Suppressor macrophage treated with lipopolysaccharide for 1 hour (primary cell): ENCODE data around the gene WNT4.
A peak's percentile ranks its signal among the peaks of the same experiment; 100 is the strongest.

Experiments
- DNase-seq, 3 donors: peaks; one replicate each; pipeline ENCODE4 v3.0.0-alpha.2; 2020 to 2022

The WNT4 gene

DNA sequence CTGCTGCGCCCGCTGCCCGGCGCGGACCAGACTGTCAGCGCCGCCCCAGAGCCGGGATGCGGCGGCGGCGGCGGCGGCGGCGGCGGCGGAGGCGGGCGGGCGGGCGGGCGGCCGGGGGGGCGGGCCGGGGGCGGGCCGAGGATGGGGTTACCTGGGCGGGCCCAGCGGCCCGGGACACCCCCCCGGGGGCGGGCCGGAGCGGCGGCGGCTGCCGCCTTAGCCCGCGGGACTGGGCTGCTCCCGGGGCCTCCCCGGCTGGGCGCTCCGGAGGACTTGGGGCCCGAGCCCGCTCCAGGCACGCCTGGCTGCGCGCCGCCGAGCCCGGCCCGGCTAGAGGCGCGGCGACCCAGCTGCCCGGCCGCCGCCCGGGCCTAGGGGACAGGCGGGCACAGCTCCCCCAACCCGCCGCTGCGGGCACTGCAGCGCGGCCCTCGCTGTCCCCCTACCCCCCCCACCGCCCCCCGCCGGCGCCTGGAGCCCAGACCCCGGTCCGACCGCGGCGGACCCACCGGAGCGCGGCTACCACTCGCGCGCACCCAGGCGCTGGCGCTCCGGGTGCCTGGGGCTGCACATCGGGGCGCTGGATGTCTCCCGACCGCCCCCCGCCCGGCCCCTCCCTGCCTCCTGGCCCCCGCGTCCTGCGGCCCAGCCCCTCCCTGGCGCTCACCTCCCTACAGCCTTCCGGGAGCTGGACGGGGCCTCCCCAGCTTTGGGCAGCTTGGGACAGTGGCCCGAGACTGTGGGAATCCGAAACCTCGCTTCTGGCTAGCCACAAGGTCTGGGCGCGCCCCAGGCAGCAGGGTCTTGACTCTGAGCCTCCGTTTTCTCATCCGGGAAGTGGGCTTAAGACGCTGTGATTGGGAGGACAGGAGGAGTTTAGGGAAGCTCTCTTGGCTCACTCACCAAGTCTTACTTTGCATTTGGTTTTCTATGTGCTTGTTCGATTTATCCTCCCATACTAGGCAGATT is at the start of gene WNT4:
Gene WNT4, minus strand, starts transcription at position 33 of the 969 bp plus-strand sequence. CDS start 175 bp downstream, outside the sequence.
- DNase-seq = peak; percentile 28 to 70 (median 41)

- DNase-seq = no peak
Observed at GRCh38 chr1:22190731-22191130, 47.8 kb upstream of the WNT4 start.

GRCh38 chr1:22190251-22190650 is 47.4 kb upstream of the WNT4 start:
- DNase-seq = no peak

- no peak for DNase-seq
Observed at GRCh38 chr1:22189619-22190018, 46.7 kb upstream of the WNT4 start.

- no peak for DNase-seq
Observed at GRCh38 chr1:22188914-22189313, 46.0 kb upstream of the WNT4 start.

DNA sequence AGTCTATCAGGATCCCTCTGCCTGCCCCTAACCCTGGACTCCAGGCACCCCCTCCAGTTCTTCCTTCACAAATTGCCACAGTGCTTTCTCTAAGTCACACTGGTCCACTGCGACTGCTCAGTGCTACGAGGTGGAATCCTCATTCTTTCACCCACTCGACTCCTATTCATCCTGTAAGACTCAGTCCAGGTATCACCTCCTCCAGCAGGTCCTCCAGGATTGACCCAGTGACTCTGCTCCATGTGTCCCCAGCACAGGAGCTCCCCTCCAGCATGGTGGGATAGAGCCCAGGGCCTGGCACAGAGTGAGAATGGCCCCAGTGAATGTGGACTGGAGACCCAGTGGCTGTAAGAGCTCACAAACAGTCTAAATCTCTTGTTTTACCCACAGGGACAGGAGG is 45.5 kb upstream of the WNT4 start:
- DNase-seq = no peak

DNA sequence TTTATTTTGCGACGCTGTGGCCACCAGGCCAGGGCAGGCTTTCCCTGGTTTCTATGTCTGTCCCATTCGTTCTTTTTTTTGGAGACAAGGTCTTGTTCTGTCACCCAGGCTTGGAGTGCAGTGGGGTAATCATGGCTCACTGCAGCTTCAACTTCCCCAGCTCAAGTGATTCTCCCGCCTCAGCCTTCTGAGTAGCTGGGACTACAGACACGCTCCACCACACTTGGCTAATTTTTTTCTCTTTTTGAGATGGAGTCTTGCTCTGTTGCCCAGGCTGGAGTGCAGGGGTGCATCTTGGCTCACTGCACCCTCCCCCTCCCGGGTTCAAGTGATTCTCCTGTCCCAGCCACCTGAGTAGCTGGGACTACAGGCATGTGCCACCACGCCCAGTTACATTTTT is 43.4 kb upstream of the WNT4 start:
- no peak for DNase-seq

DNA sequence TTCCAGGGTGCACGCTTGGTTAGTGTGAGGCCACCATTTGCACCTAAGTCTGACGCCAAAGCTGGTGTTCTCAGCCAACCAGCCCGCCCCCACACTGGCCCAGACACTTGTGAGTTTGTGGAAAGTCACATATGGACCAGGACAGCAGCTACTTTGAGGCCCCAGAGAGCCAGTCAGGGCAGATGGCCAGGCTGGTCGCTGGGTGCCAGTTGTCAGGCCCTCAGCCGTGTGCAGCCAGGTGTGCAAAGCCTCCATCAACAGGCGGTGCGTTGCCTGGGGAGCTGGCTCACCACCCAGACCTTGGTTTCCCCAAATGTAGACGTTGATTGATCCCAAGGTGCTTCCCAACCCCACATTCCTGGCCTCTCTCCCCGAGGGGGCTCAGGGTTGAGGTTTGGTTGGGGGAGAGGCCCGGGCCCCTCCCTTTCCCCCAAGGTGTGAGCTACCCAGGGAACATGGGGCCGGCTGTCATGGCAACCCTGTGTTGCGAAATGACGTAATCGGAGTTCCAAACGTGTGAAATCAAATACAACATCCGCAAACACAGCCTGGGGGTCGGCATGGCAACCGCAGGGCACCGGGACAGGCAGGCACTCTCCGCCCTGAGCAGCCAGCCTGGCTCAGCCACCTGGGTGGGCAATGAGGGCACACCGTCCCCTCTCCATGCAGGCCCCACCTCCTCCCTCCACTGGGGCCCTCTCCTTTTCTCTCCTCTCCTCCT is 42.2 kb upstream of the WNT4 start:
- no peak for DNase-seq

DNA sequence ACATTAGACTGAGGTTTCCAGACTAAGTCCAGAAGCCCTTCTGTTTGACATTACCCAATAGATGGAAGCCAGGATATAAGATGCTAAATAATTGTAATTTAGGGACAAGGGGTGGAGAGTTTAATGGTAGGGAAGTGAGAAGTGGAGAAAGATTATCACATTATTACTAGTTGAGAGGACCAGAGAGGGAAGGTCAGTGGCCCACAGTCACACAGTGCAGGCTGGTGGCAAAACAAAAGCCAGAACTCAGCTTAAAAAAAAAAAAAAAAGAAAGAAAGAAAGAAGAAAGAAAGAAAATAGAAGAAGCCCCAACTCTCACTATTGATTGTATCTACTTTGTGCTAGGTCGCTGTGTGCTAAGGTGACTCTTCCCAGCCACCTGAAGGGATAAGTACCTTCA is 41.6 kb upstream of the WNT4 start:
- DNase-seq = no peak

DNA sequence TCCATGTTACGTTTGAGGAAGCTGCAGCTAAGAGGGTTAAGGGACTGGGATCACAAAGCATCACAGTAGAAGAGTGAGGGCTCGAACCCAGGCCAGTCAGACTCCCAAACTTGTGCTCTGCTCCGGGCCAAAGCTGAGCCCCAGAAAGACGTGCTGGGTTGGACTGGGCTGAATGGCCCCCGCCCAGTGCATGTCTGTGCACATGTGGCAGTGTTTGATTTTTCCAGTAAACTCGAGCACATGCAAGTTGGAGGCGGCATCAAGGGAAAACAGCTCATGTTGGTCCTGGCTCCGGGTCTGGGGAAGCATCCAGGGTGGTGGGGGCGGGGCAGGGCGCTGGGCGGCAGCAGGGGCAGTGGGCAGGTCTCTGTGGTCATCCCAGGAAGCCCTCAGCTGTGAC is 39.8 kb upstream of the WNT4 start:
- DNase-seq = no peak

GRCh38 chr1:22179197-22179803 is 36.4 kb upstream of the WNT4 start:
- DNase-seq = no peak

GRCh38 chr1:22177354-22178003 is 34.6 kb upstream of the WNT4 start:
- peak in 2 of 3 donors; percentile 21 to 31 for DNase-seq

DNA sequence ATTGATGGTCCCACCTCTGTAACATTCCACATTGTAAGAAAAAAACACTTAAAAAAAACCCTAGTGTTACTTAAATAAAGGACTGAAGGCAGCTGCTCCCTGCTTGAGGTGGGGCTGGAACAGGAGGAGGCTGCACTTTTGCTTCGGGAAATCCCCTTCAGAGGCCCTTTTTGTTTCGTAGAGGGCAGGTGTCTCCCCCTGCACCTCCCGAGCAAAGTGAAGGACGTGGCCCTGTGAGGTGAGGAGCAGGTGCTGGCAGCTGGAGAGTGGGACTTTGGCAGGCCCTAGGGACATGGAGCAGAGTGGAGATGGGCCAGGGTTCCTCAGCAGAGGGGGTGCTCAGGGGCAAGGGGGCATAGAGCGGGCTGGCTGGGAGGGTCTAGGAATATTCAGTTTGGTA is 33.4 kb upstream of the WNT4 start:
- DNase-seq = no peak

GRCh38 chr1:22174446-22175220 is 31.7 kb upstream of the WNT4 start:
- DNase-seq = no peak

DNA sequence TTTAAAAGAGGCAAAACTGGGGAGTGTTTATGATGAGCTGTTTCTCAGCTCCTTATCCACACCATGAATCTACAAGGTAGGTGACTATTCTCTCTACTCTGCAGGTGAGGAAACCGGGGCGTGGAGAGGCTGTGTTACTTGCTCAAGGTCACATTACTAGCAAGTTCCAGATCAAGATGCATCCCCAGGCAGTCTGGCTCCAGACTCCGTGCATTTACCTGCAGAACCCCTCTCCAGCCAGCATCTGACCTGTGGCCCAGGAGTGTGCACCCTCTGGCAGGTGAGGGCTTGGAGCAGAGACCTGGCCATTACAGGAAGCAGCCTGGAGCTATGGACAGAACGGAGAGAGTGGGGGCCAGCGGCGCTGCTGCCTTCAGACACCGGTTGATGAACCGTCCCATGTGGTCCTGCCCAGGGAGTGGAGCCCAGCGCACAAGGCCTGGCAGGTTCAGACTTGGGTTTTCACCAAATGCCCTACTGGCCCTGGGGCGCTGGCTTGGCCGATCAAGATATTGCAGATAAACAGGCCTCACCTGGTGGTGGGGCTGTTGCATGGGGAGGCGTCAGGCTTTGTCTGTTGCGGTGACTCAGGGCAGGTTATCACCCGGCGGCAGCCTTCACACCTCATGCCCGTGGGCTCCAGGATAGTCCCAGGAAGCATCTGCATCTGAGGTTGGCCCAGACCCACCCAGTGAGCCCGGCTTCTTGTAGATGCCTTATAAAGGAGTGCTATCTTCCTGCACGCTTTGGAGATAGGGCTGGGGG is 29.2 kb upstream of the WNT4 start:
- no peak for DNase-seq

DNA sequence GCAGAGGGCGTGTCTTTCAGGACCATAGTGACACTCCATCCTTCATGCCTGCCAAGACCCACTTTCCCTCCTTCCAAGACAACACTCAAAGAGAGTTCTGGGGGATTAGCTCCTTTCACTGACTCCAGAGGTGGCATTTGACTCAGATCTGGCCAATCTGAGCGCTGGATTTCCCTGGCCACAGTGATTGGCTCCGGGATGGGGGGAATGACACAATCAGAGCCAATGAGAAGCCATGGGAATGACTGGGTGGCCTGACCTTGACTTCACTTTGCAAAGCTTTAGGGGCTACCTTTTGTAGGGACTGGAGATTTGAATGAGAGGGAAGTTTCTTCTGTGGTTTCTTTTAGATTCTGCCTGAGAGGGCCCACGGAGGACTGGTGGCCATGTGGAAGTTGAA is 26.9 kb upstream of the WNT4 start:
- DNase-seq = no peak

- peak in 1 of 3 donors; percentile 6 for DNase-seq
Observed at GRCh38 chr1:22168412-22168973, 25.6 kb upstream of the WNT4 start.

DNA sequence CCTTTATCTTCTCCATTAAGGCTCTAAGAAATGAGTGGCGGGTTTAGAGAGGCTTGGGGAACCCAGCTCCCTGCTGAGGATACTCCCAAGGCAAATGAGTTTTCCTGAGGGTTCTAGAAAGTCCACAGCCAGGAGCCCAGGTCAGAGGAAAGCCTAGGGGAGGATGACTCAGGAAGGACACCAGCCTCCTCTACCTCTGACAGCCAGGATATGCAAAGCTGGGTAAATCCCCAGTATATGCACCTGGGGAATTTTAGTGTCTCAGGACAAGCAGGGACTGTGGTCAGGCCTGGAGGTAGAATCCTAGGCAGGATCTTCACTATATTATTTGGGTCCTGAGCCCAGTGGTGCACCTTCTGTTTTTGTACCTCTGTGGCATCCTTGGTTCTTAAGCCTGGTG is 23.5 kb upstream of the WNT4 start:
- no peak for DNase-seq

GRCh38 chr1:22164841-22165808 is 22.2 kb upstream of the WNT4 start:
- no peak for DNase-seq

GRCh38 chr1:22163564-22163963 is 20.7 kb upstream of the WNT4 start:
- DNase-seq = no peak
